Measurements from ENCODE around the gene CCDC87.

The CCDC87 gene

DNA sequence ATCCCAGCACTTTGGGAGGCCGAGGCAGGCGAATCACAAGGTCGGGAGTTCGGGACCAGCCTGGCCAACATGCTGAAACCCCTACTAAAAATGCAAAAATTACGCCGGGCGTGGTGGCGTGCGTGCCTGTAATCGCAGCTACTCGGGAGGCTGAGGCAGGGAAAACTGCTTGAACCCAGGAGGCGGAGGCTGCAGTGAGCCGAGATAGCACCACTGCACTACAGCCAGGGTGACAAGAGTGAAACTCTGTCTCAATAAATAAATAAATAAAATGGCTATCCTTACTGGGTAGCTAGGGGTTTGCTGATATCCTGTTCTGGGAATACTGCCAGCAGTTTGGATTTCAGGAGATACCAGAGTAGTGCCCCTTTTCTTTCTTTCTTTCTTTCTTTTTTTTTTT, 21.2 kb upstream of the CCDC87 start:
- H3K27me3 ChIP-seq (ENCODE audit: low read length) = no peaks in the 10 kb centered on the region
- no peak overlapping the region for H3K4me3 ChIP-seq (ENCODE audit: insufficient read depth, low read length, poor library complexity, severe bottlenecking)
- H2AFZ ChIP-seq (ENCODE audit: low read depth, low read length, severe bottlenecking) = no peak overlapping the region
- H4K20me1 ChIP-seq (ENCODE audit: low read depth, low read length) = peaks cover 20% of the 10 kb centered on the region
- peaks cover 5% of the 10 kb centered on the region; the same call in 1 of the 2 replicates for H3K36me3 ChIP-seq (ENCODE audit: low read length)
- no peaks in the 10 kb centered on the region for H3K9me3 ChIP-seq (ENCODE audit: insufficient read depth, low read length)
- H3K9ac ChIP-seq (ENCODE audit: low read length) = no peak overlapping the region
- no peak overlapping the region for H3K4me2 ChIP-seq (ENCODE audit: low read depth, low read length, poor library complexity, severe bottlenecking)
- no peak overlapping the region for H3K27ac ChIP-seq (ENCODE audit: low read depth, low read length)
- H3K9me2 ChIP-seq (replicated peaks; ENCODE audit: insufficient read depth, low read length) = no peaks in the 10 kb centered on the region
- 0 out of 2 replicates have a peak, but pooled peaks cover 4% of the 10 kb centered on the region for H3F3A ChIP-seq (ENCODE audit: insufficient read depth)
- H3K79me2 ChIP-seq (ENCODE audit: insufficient read depth, low read length) = peaks cover 26% of the 10 kb centered on the region
- TF ChIP-seq, protein P1, sequence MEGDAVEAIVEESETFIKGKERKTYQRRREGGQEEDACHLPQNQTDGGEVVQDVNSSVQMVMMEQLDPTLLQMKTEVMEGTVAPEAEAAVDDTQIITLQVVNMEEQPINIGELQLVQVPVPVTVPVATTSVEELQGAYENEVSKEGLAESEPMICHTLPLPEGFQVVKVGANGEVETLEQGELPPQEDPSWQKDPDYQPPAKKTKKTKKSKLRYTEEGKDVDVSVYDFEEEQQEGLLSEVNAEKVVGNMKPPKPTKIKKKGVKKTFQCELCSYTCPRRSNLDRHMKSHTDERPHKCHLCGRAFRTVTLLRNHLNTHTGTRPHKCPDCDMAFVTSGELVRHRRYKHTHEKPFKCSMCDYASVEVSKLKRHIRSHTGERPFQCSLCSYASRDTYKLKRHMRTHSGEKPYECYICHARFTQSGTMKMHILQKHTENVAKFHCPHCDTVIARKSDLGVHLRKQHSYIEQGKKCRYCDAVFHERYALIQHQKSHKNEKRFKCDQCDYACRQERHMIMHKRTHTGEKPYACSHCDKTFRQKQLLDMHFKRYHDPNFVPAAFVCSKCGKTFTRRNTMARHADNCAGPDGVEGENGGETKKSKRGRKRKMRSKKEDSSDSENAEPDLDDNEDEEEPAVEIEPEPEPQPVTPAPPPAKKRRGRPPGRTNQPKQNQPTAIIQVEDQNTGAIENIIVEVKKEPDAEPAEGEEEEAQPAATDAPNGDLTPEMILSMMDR (IDR thresholded peaks at IDR 0.05; ENCODE audit: insufficient read depth, low read length, poor library complexity, severe bottlenecking) = no peak
- TF ChIP-seq EZH2phosphoT487 (conservative IDR thresholded peaks at IDR 0.05; ENCODE audit: low read length) = no peak

DNA sequence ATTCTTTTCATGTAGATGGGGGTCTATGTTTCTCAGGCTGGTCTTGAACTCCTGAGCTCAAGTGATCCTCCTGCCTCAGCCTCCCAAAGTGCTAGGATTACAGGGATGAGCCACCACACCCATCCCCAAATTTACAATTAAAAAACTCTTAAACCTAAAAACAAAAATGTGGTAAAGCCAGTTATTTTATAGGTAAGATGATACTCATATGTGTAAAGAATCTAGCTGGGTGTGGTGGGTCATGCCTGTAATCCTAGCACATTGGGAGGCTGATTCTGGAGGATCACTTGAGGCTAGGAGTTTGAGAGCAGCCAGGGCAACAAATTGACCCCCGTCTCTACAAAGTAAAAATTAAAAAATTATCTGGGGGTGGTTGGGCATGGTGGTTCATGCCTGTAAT, 19.6 kb upstream of the CCDC87 start:
- no peak overlapping the region for H3K27ac ChIP-seq (ENCODE audit: low read depth, low read length)
- peaks cover 4% of the 10 kb centered on the region; the same call in 1 of the 2 replicates for H4K20me1 ChIP-seq (ENCODE audit: low read depth, low read length)
- H3K9me2 ChIP-seq (replicated peaks; ENCODE audit: insufficient read depth, low read length) = no peaks in the 10 kb centered on the region
- TF ChIP-seq, protein P1 (IDR thresholded peaks at IDR 0.05; ENCODE audit: insufficient read depth, low read length, poor library complexity, severe bottlenecking) = no peak
- TF ChIP-seq EZH2phosphoT487 (conservative IDR thresholded peaks at IDR 0.05; ENCODE audit: low read length) = no peak
- no peaks in the 10 kb centered on the region for H3K9me3 ChIP-seq (ENCODE audit: insufficient read depth, low read length)
- no peaks in the 10 kb centered on the region for H3F3A ChIP-seq (ENCODE audit: insufficient read depth)
- H3K4me3 ChIP-seq (ENCODE audit: insufficient read depth, low read length, poor library complexity, severe bottlenecking) = no peak overlapping the region
- H2AFZ ChIP-seq (ENCODE audit: low read depth, low read length, severe bottlenecking) = no peak overlapping the region
- H3K9ac ChIP-seq (ENCODE audit: low read length) = no peak overlapping the region
- peaks cover 10% of the 10 kb centered on the region for H3K79me2 ChIP-seq (ENCODE audit: insufficient read depth, low read length)
- H3K4me2 ChIP-seq (ENCODE audit: low read depth, low read length, poor library complexity, severe bottlenecking) = no peak overlapping the region
- no peaks in the 10 kb centered on the region for H3K27me3 ChIP-seq (ENCODE audit: low read length)
- H3K36me3 ChIP-seq (ENCODE audit: low read length) = no peaks in the 10 kb centered on the region; the same call in 1 of the 2 replicates

DNA sequence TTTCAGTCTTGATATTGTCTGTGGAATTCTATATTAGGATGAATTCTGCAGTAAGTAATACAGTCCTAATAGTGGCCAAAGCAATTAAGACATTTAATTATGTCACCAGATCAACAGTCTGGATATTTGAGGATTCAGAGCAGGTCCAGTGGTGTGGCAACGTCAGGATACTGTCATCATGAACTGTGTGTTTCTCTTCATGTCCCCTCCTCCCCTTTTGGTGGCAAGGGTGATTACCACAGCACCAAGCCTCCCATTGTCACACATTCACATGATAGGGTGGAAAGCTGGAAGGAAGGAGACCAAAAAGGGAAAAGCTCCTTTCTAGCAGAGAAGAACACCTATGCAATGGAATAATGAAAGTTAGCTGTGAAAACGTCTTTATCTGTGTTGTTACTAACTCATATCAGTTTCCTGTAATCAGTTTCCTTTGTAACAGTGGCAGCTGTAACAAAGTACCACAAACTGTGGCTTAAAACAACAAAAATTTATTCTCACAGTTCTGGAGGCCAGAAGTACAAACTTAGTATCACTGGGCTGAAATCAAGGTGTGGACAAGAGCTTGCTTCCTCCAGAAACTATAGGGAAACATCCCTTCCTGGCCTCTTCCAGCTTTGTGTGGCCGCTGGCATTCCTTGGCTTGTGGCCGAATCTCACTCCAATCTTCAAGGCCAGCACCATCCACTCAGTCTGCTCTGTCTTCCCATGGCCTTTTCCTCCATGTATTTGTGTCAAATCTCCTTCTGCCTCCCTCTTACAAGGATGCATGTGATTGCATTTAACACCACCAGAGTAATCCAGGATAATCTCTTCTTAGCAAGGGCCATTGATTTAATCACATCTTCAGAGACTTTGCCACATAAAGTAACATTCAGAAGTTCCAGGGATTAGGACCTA, 17.1 kb upstream of the CCDC87 start:
- H2AFZ ChIP-seq (ENCODE audit: low read depth, low read length, severe bottlenecking) = no peak overlapping the region
- H3K4me3 ChIP-seq (ENCODE audit: insufficient read depth, low read length, poor library complexity, severe bottlenecking) = no peak overlapping the region
- H3K36me3 ChIP-seq (ENCODE audit: low read length) = no peaks in the 10 kb centered on the region
- H4K20me1 ChIP-seq (ENCODE audit: low read depth, low read length) = no peaks in the 10 kb centered on the region
- no peak overlapping the region for H3K9ac ChIP-seq (ENCODE audit: low read length)
- no peaks in the 10 kb centered on the region for H3K27me3 ChIP-seq (ENCODE audit: low read length)
- H3K27ac ChIP-seq (ENCODE audit: low read depth, low read length) = no peak overlapping the region
- TF ChIP-seq, protein P1 (IDR thresholded peaks at IDR 0.05; ENCODE audit: insufficient read depth, low read length, poor library complexity, severe bottlenecking) = no peak
- TF ChIP-seq EZH2phosphoT487 (conservative IDR thresholded peaks at IDR 0.05; ENCODE audit: low read length) = no peak
- no peaks in the 10 kb centered on the region for H3K79me2 ChIP-seq (ENCODE audit: insufficient read depth, low read length)
- H3F3A ChIP-seq (ENCODE audit: insufficient read depth) = no peaks in the 10 kb centered on the region
- no peaks in the 10 kb centered on the region for H3K9me2 ChIP-seq (replicated peaks; ENCODE audit: insufficient read depth, low read length)
- H3K4me2 ChIP-seq (ENCODE audit: low read depth, low read length, poor library complexity, severe bottlenecking) = no peak overlapping the region
- no peaks in the 10 kb centered on the region for H3K9me3 ChIP-seq (ENCODE audit: insufficient read depth, low read length)
